Measurements from ENCODE around the gene DHTKD1. TPM values are rescaled to one million over a fixed set of nuclear protein-coding genes. Genes with fewer than 3 reads are reported as not detected.

Gene DHTKD1
- total and polyA plus RNA-seq, 8 donors: 17.5 to 26.7 (median 18.8) TPM

Small RNAs within 50 kb of the gene (microRNA-seq; reads per million reads assigned to microRNA genes)
- 0 reads per million in 2 donors for gene MIR548AK

Other genes starting within 250 kb of the DHTKD1 start
- 10 to 100 TPM; 12.8 to 14.8 TPM for gene PROSER2, start 245.6 kb upstream of the DHTKD1 start, total RNA-seq
- gene PROSER2, start 245.6 kb upstream of the DHTKD1 start, polyA plus RNA-seq (ENCODE audit: insufficient read length in 6 of 6): 1 to 10 TPM; 2.0 to 3.3 (median 2.8) TPM
- 10 to 100 TPM; 14.5 to 18.7 TPM for gene UPF2, start 26.1 kb upstream of the DHTKD1 start, total RNA-seq
- 10 to 100 TPM; 29.2 to 44.3 (median 34.9) TPM for gene UPF2, start 26.1 kb upstream of the DHTKD1 start, polyA plus RNA-seq (ENCODE audit: insufficient read length in 6 of 6)
- gene SEC61A2, start 60.7 kb downstream of the DHTKD1 start, total RNA-seq: 1 to 10 TPM; 4.8 to 5.5 TPM
- 10 to 100 TPM; 14.1 to 19.9 (median 15.9) TPM for gene SEC61A2, start 60.7 kb downstream of the DHTKD1 start, polyA plus RNA-seq (ENCODE audit: insufficient read length in 6 of 6)
- 10 to 100 TPM; 47.2 to 56.8 TPM for gene NUDT5, start 126.9 kb downstream of the DHTKD1 start, total RNA-seq
- gene NUDT5, start 126.9 kb downstream of the DHTKD1 start, polyA plus RNA-seq (ENCODE audit: insufficient read length in 6 of 6): 10 to 100 TPM; 57.2 to 64.6 (median 58.4) TPM
- 10 to 100 TPM; 51.9 to 63.6 TPM for gene CDC123, start 127.2 kb downstream of the DHTKD1 start, total RNA-seq
- 10 to 100 TPM; 85.4 to 98.6 (median 93.7) TPM for gene CDC123, start 127.2 kb downstream of the DHTKD1 start, polyA plus RNA-seq (ENCODE audit: insufficient read length in 6 of 6)

Measured in left lung (tissue), 8 donors.